Measurements from ENCODE around the gene TSPAN12.

Gene TSPAN12

GRCh38 chr7:120742372-120742771, 115.6 kb downstream of the TSPAN12 start:
- FAIRE-seq = no peak

- no peak for FAIRE-seq
Observed at GRCh38 chr7:120741371-120742042, 116.4 kb downstream of the TSPAN12 start.

- no peak for FAIRE-seq
Observed at GRCh38 chr7:120740348-120740747, 117.6 kb downstream of the TSPAN12 start.

- FAIRE-seq = no peak
Observed at GRCh38 chr7:120738816-120739215, 119.1 kb downstream of the TSPAN12 start.
